Measurements from ENCODE around the gene SPOCK1.
"Not testable (repeated sequence)": the region's sequence is repeated elsewhere in the genome, so short reads cannot be mapped to it uniquely, and the experiment has no call there.

SPOCK1 gene

DNA sequence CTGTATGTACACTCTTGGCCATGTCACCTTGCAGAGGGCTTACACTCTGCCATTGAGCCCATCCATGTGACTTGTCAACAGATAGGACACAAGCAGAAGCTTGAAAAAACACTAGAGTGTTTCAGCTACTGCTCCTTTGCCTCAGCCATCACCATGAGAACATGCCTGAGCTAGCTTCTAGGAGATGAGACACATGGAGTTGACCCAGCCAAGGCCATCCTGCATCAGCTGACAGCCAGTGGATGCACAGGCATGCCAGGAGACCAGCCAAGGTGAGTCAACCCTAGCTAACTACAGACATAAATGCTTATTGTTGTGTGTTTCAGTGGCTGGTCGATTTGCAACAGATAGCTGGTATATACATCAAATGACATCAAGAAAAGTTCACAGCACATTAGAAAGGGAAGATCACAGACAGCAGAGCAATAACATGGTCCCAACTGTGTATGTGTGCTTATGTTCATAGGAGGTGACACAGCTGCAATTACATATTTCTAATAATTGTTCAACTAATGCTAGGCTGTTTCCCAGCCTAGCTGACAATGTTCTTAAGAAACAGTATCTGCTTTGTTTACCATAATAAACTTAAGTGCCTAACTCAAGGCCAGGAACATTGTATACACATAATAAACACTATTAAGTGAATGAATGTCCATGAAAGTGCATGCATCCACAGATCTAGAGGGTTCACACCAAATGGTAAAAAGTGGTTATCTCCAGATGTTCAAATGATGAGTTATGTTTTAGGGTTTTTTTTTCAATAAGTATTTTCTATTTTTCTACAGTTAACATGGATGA is 105.7 kb downstream of the SPOCK1 start:
- no peak for DNase-seq

DNA sequence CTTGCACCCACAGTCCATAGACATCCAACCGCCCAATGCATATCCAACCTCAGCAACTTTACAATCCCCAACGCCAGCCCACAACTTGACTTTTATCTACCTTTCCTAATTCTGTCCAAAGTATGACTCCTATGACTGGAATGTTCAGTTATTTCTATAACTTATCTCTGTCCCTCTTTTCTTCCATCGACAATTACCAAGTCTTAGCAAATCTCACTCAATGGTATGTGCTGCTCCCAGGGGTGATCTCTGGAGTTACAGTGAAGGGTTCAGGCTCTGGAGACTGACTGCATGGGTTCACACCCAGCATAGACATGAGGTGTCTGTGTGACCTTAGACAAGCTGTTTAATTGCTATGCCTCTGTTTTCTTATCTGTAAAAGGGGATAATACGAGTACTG is 106.9 kb downstream of the SPOCK1 start:
- DNase-seq, result no peak

DNA sequence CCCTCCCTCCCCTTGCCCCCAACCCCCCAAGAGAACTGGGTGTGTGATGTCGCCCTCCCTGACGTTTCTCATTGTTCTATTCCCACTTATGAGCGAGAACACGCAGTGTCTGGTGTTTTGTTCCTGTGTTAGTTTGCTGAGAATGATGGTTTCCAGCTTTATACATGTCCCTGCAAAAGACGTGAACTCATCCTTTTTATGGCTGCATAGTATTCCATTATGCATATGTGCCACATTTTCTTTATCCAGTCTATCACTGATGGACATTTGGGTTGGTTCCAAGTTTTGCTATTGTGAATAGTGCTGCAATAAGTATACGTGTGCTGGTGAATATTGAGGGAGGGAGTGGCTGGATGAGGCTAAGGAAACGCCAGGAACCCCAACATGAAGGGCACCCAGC is 108.1 kb downstream of the SPOCK1 start:
- DNase-seq, result not testable (repeated sequence)

DNA sequence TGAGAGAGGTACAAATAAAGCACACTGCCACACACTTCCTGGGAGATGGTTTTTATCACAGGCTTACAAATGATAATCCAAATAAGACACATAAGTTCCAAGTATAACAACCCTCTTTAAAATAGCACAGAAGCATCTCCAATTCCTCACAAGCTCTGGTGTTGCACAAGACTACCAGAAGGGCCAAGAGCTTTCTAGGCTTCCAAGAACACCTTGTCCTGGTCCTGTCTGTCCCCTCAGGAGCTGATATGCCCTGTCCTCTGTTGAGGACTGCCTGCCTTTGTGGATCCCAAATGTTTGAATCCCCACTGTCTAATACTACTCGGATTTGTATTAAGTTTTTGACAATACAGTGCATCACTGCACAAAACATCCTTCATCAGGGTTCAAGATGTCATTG is 110.1 kb downstream of the SPOCK1 start:
- no peak for DNase-seq

DNA sequence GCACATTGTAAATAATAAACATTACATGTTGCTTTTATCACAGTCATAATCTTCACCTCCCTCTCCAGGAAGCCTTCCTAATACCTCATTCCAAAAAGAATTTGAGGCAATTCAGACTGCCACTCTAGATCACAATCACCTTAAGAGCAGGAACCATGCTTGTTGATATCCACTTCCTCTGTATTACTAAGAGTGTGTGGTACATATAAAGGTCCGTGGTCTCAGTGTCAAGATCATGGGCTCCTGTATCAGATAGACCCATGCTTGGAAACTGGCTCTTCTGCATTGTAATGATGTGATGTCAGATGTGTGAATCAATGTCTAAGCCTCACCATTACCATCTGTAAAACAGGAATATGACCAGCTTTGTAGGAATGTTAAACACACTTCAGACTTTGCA is 114.1 kb downstream of the SPOCK1 start:
- DNase-seq, result no peak

DNA sequence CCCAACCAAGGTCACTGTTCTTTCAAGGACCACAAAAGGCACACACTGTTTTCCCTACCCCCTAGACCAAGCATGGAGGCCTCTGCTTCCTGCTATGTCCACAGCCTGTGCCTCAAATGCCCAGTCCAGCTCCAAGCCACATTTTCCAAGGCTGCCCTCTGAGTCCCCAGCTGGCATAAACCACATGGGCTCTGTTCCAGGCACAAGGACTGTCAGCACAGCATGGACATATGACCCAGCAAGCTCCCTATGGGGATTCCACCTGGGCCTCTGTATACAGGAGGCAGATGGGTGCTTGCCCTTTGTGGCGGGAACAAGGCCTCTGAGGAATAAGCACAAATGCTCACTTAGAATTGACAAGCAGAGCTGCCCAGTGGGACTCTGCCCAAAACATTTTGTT is 115.2 kb downstream of the SPOCK1 start:
- DNase-seq, result no peak

DNA sequence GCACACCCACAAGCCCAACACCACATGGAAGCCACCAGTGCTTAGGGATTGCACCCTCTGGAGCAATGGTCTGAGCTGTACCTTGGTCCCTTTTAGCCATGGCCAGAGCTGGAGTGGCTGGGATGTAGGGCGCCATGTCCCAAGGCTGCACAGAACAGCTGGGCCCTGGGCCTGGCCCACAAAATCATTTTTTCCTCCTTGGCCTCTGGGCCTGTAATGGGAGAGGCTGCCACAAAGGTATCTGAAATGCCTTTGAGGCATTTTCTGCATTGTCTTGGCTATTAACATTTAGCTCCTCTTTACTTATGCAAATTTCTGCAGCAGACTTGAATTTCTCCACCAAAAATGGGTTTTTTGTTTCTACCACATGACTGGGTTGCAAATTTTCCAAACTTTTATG is 117.6 kb downstream of the SPOCK1 start:
- DNase-seq, result no peak

DNA sequence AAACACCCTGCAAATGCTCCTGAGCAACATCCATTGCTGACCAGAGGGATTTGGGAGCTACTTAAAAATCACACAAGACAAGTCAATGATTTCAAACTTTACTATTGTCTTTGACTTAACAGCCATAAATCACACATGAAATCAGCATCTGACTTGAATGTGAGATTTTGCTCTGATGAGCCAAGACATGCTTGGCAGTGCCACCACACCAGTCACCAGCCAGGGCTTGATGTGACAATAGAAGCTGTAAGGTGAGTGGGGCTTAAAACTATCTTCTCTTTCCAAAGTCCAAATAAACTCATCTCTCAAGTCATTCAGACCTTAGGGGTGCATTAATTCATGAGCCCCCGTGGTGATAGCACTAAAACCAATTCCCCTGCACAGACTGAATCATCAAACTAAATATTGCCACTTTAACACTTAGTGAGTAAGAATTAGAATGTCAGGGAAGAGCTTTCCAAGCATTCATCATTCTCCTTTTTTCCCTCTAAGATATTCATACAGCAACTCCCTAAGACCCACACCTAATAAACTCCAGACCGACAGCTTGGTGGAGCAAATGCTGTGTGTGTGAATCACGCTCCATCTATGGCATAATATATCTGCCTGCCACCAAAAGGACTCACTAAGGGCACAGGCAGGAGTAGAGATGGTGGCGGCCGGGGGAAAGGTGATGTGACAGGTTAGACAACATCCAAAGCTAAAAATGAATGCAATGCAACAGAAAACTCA is 119.4 kb downstream of the SPOCK1 start:
- no peak for DNase-seq

DNA sequence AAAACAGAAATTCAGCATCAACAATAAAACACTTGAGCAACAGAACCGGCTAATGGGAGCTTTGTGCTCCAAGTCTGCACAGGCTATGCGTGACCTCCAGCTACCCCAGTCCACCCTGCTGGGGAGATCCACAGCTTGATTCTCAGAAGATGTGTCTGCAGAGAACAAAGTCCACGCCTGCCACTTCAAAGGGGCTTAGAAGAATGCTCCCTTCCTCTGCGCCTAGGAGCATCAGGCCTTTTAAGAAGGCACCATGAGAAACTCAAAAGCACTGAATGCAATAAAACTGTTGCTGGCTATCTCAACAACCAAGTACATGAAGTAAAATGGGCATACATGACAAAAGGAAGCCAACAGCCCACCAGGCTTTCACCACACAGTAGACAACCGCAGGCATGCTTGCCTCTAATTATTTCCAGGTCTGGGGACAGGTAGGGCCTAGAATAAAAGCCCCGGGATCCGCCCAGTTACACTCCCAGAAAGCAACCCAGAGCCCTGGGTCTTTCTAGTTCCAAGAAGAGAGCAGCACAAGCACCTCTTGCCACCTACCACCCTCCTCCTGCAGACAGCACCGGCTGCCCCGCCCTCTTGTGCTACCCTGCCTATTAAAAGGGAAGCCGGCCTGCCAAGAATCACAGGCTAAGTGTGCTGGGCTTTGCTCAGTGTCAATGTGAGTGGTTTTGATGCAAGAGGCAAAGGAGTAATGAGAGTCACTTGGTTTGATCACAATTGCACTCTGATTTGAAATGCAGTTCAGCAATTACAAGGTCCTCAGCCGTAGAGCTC is 123.2 kb downstream of the SPOCK1 start:
- DNase-seq, result no peak

DNA sequence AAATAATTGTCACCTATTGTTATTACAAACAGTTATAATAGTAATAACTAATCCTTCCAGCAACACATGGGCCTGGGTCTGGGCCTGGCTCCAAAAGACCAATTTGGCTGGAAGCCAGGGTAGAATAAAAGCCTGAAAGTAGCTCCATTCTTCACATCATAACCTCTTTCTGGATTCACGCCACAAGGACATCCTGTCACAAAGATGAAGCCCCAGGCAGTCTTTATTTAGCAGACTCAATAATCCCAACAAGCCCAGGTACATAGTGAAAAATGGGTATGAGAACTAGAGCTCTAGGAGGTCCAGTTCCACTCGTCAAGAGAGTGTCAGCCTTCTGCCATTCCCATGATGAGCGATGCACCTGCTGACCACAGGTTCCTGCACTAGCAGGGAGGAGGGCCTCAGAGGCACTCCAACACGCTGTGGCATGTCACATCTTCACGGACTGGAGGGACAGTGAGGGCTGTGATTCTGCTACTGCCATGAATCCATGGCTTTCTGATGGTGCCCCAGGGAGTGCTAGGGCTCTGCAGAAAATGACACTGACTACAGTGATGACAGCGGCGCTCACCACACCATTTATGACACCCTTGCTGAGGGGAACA is 124.9 kb downstream of the SPOCK1 start:
- DNase-seq, result peak; percentile 66

DNA sequence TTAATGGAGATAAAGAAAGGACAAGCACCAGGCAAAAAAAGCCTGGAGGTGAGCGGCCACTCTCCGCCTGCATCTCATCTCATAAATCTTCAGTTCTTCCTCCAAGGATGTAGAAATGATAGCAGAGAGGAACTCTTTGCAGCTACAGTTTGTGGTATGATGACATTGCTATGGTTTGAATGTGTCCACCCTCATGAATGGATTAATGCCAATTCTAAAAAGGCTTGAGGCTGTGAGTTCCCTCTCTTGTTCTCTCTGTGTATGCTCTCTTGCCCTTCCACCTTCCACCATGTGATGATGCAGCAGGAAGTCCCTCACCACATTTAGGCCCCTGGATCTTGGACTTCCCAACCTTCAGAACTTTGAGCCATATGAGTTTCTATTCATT is 126.4 kb downstream of the SPOCK1 start:
- DNase-seq, result no peak

DNA sequence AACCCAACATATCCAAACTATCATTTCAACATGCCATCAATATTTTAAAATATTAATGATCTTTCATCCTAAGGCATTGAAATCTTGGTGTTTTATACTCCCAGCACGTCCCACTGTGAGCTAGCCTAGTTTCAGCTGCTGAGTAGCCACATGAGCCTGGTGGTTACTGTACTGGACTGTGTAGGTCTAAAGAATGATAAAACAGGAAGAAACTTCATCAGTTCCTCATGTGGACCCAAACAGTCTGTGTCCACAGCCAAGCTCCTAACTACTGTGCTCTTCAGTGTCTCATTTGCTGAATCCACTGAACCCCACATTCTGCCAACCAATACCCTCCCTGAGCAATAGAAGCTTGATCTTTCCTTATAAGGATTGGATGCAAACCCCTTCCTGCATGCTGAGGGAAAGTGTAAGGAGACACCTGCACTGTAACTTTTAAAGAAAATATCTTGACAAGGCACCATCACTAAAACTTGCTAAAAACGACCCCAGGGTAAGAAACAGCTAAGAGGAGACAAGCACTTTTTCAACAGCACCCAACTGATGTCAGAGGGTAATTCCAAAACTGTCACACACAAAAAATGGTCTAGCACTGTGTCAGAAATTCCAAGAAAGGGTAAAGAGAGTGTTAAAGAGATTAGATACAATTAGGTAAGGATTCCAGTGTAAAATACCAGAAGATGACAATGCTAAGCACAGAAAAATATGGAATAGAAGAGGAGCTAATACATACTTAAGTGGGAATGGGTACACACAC is 126.9 kb downstream of the SPOCK1 start:
- DNase-seq, result no peak

DNA sequence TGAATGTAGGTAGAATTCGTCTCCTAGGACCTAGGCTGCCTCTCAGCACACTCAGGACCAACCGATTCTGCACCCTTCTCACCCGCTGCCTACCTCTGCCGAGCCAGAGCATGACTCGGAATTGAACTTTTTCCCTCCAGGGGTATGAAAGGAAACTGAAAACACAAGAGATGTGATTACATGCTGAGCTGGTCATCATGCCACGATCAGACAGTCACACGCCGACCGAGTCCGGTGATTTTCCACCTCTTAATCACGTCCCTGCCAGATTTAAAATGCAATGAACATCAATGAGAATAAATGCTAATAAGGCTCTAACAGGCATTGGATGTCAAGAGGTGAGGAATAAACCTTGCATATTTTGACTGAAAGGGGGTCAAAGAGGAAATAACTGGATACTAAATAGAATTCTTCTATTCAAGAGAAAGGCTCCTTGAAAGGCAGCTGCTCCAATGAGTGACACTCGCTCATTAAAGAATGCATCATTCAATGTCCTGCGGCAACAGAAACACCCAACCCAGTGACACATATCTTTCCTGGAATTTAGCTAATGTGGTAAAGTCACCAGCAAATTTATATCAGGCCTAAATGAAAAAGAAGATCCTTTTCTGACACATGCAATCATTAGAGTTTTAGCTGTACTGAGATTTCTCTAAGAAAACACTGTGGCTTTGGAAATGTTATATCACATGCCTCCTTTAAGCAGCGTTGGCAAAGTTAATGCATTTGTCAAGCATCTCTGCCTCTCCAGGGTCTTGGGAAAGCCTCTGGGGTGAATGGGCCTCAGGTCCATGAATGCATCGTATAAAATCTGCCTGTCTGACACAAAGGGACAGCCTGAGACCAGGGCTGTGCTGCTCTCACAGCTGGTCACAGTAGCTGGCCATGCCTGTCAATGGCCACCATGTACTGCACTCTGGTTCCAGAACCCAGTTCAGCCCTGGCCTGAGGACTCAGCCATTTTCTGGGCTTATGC is 128.7 kb downstream of the SPOCK1 start:
- no peak for DNase-seq

DNA sequence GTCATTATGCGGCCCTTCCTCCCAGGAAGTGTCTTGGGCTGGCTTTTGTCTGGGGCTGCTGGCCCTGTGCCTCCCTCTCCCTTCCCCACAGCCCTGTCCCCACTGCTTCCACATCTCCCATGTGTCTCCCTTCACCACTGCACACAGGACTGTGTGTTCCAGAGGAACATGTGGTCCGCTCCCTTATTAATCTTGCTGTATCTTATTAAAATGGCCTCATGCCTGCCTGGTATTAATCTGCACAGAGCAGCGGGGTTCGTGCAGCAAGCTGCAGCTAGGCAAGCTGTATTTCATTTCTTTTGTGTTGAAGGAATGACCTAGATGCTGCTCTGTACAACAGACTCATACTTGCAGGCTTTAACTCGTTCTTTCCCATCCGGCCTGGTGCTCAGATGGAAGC is 130.5 kb downstream of the SPOCK1 start:
- DNase-seq, result no peak

DNA sequence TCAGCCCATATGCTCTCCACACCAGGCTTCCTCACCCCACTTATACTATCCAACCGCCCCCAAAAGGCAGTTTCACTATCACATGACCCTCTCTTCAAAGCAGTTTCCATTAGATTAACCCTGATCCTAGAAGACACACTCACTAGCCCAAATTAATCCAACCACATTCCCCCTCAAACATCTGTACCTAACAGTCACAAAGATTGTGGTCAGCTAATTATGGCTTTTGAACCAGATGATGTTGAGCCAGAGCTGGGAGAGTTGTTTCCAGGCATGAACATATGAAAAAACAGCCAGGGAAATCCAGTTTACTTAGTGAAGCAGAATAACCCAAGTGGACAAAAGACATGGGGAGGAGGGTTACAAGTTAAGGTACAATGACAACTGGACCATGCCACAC is 131.2 kb downstream of the SPOCK1 start:
- no peak for DNase-seq

DNA sequence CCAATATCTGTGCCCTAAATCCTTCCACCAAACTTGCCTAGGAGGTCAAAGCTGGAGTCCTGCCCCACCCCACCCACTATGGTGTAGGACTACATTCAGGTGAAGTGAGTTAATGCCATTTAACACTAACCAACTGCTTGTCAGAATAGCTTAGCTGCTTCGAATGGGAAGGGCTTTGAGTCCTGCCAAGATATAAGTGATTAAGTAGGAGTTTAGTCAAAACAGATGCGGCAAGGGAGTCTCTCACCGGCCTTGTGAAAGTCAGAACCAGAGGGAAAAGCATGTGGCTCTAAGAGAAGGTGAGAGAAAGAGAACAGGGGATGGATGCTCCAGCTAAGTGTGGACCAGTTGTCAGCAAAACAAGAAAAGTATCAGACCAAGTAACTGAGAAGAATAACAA is 132.6 kb downstream of the SPOCK1 start:
- no peak for DNase-seq

DNA sequence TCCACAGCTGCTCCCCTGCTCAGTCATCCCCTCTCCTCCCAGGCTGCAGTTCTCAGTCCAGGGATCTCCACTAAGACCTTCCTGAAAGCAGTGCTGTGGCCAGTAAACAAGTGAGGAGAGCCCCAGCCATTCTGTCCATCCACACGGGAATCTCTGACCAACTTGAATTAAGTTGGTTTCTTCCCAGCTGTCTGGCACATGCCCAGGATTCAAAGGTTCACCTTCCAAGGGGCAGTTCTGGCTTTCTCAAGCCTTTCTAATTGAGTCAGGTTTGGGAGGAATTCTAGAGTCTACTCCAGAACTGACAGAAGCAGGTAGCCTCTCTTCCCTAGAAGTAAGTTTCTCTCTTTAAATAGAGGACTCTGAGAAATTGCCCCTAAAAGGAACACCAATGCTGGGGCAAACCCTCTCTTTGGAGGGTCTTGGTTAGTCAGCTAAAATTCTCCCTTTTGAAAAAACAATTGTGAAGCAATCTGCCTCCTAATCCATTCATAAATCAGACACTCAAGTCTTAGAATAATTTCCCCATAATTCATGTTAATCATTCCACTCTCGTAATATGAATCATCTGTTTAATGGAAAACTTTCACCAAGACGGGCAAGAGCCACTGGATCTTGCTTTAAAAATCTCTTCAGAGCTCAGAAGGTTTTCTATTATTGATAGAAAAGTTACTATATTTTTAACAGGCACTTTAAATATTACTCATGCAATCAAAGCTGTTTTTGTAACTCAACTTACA is 133.8 kb downstream of the SPOCK1 start:
- no peak for DNase-seq

DNA sequence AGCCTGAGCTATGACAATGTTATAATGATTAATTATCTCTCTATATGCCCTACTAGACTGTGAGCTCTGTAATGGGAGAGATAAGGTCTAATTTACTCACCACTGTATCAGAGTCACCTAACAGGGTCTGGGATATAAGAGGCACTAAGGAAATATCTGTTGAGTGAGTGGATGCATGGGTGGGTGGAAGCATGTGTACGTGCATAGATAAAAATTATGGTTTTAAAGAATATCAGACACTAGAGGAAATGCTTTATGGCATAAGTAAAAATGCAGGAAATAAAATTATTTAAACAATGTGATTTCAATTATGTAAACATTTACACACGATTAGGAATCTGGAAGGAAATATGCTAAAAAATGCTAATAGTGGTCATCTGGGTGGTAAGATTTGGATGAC is 137.8 kb downstream of the SPOCK1 start:
- DNase-seq, result no peak

DNA sequence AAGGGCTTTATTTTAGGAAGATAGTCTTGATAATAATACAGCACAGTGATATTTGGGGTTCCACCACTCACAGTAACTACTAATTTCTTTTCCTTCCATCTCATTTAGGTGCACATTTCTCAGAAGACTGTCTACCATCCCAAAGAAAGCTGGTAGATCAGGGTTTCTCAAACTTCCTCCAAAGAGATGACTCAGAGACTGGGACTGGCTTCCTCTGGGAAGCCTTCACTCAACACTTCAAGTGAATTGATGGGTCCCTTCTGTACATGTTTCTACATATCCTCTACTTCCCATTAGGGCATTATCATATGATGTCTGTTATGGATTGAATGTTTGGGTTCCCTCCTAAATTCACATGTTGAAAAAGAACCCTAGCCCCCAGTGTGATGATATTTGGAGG is 138.5 kb downstream of the SPOCK1 start:
- DNase-seq, result no peak

DNA sequence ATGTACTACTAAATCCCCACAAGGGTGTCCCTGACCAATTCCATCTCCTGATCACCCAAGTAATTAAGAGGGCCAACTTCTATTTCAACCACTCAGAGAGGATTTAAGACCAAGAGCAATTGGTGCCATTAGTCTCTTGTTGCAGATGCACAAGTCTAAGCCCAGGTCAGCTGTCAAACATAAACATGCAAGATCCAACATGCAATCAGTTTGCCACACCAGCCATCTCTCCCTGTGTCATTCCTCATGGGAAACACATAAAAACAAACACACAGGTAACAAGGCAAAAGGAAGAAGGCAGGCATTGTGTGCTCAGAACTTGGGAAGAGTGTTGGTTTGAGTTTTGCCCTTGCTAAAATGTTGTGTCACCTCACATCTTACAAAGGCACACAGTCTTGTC is 139.2 kb downstream of the SPOCK1 start:
- no peak for DNase-seq

DNA sequence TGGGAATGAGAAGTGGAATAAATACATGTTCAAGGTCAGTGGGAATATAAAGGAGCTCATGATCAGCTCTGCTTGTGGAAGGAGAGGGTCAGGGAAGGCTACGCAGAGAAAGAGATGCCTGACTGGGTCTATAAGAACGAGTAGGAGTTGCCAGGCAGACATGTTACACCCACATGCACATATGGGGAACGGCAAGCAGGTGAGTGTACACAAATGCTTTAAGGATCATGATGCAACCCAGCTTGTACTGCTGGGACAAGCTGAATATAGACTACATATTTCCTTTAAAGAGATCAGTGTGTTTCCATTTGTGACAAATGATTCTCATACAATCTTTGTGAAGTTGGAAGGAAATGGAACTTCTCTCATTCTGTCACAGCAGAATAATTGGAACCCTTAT is 141.7 kb downstream of the SPOCK1 start:
- DNase-seq, result no peak
